ENCODE data around the gene MNT. TPM values are rescaled to one million over a fixed set of nuclear protein-coding genes. Genes with fewer than 3 reads are reported as not detected.

MNT gene
- total RNA-seq, 4 donors from 2014 or later, result 9.5 to 57.8 (median 39.0) TPM

- no peak for DNase-seq
- Histone ChIP-seq H3K4me3 (no peak overlapping the region), H3K4me1 (peaks cover 0 to 5% (median 0%) of the 10 kb centered on the region in 4 donors), H3K36me3 (no peaks in the 10 kb centered on the region), H3K27me3 (no peaks in the 10 kb centered on the region), H3K9me3 (no peaks in the 10 kb centered on the region), H3K27ac (no peak overlapping the region)
- TF ChIP-seq POLR2A (IDR thresholded peaks at IDR 0.05) (no peak), CTCF (IDR thresholded peaks at IDR 0.05) (no peak)
These were observed 46.5 kb downstream of the MNT start for GRCh38 chr17:2354311-2354710.

- Histone ChIP-seq H3K36me3 (peaks cover 0 to 4% (median 0%) of the 10 kb centered on the region in 3 donors), H3K9me3 (no peaks in the 10 kb centered on the region), H3K4me1 (peaks cover 0 to 10% (median 0%) of the 10 kb centered on the region in 4 donors), H3K27me3 (no peaks in the 10 kb centered on the region), H3K4me3 (no peak overlapping the region), H3K27ac (no peak overlapping the region)
- DNase-seq, result no peak
- TF ChIP-seq POLR2A (IDR thresholded peaks at IDR 0.05) (no peak), CTCF (IDR thresholded peaks at IDR 0.05) (no peak)
These were observed 49.6 kb downstream of the MNT start for GRCh38 chr17:2351269-2351668.

GRCh38 chr17:2347805-2348685 is 52.8 kb downstream of the MNT start:
- TF ChIP-seq CTCF (IDR thresholded peaks at IDR 0.05) (no peak), POLR2A (IDR thresholded peaks at IDR 0.05) (peak in 1 of 2 donors; percentile 18)

GRCh38 chr17:2346475-2346874 is 54.4 kb downstream of the MNT start:
- H3K4me3 ChIP-seq, result no peak overlapping the region
- H3K36me3 ChIP-seq, result peaks cover 0 to 25% (median 0%) of the 10 kb centered on the region in 3 donors
- DNase-seq, result no peak
- no peaks in the 10 kb centered on the region for H3K27me3 ChIP-seq
- H3K4me1 ChIP-seq, result peaks cover 0 to 16% (median 0%) of the 10 kb centered on the region in 4 donors
- no peak overlapping the region for H3K27ac ChIP-seq
- no peak for TF ChIP-seq POLR2A (IDR thresholded peaks at IDR 0.05)
- TF ChIP-seq CTCF (IDR thresholded peaks at IDR 0.05), result no peak
- no peaks in the 10 kb centered on the region for H3K9me3 ChIP-seq

More at GRCh38 chr17:2347805-2348685, 52.8 kb downstream of the MNT start:
- peaks cover 0 to 17% (median 0%) of the 10 kb centered on the region in 3 donors for H3K36me3 ChIP-seq
- peak overlapping the region in 1 of 4 donors; percentile 46 for H3K27ac ChIP-seq
- no peaks in the 10 kb centered on the region for H3K27me3 ChIP-seq
- H3K4me3 ChIP-seq, result no peak overlapping the region
- peak in 2 of 3 donors; percentile 61 to 67 for DNase-seq
- H3K9me3 ChIP-seq, result no peaks in the 10 kb centered on the region
- peaks cover 0 to 16% (median 0%) of the 10 kb centered on the region in 4 donors for H3K4me1 ChIP-seq

GRCh38 chr17:2344528-2344927 is 56.3 kb downstream of the MNT start:
- Histone ChIP-seq H3K27me3 (no peaks in the 10 kb centered on the region), H3K9me3 (no peaks in the 10 kb centered on the region), H3K4me1 (peaks cover 0 to 16% (median 0%) of the 10 kb centered on the region in 4 donors), H3K36me3 (peaks cover 0 to 25% (median 0%) of the 10 kb centered on the region in 3 donors), H3K4me3 (no peak overlapping the region), H3K27ac (no peak overlapping the region)
- no peak for TF ChIP-seq CTCF (IDR thresholded peaks at IDR 0.05)
- no peak for DNase-seq

Data from Peyer's patch (tissue), 4 donors.